Kidney glomerular epithelial cell (primary cell): ENCODE data around the gene ALKAL2.

ENCODE experiments used
- DNase-seq: peaks from one replicate; lab custom pipeline; 2025; lab: John Stamatoyannopoulos, UW

Gene ALKAL2

DNA sequence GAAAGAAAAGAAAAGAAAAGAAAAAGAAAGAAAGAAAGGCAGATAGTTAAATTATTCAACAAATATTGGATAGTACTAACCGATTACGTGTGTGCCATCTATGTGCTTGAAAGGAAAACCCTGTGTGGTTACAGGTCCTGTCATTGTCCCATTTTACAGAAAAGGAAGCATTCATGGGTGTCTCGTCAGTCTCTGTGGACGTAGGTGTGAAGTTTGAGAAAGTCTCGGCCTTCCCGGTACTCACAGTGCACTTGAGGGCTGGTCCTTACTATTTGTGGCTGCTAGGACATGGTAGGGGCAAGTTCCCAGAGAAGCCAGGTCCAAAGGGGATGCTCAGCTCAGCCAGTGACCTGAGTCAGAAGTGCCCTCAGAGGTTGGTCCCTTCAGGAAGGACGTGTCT lies 43.3 kb downstream of the ALKAL2 start:
- no peak for DNase-seq

DNA sequence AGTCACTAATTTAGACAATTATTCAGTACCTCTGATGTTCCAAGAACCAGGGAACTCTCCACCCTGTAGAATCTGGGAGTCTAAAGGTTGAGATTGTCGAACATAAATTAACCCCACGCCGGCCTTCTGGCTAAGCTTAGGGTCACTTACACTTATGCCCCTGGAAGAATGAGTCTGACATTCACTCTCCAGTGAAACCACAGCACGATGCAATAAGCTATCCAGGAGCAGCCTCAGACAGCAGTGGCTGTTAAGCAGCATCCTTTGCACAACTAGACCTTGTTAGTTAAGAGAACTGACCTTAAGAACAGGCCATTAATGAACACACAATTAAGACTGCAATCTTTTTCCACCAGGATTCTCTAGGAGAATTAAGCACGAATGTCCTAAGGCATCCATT lies 49.0 kb downstream of the ALKAL2 start:
- DNase-seq, result no peak

DNA sequence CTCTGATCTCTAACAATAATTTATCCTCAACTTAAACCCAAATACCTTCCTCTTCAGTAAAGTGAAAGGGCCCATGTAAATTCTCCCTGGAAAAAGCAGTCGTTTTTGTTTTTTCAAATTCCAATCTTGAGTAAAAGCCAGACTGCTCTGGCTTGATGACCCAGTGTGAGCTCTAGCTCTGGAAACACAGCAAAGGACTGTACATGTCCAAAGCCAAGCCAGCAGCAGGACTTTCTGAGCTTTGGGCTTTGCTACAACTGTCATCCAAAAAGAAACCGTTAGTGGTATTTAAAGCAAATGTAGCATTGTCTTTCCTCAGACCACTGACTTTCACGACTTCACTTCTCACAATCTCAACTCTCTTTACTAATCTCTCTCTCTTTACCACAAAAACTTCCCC lies 49.5 kb downstream of the ALKAL2 start:
- DNase-seq, result no peak

DNA sequence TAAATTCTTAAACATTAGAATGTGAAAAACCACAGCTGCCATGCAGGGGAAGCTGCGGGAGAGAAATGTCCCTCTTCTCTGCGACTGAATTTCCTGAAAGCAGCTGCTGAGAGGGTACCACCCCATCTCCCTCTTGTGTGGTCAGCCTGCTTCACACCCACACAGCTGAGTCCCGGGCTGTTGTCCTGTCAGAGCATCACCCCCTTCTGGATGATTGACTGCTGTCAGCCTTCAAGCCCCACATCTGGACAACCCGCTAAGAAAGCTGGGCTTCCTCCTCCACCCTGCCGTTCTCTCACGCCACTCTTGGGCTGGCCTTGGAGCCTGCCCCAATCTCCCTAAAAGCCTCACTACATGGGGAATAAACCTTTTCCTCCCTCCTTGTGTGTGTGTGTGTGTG lies 50.0 kb downstream of the ALKAL2 start:
- no peak for DNase-seq

DNA sequence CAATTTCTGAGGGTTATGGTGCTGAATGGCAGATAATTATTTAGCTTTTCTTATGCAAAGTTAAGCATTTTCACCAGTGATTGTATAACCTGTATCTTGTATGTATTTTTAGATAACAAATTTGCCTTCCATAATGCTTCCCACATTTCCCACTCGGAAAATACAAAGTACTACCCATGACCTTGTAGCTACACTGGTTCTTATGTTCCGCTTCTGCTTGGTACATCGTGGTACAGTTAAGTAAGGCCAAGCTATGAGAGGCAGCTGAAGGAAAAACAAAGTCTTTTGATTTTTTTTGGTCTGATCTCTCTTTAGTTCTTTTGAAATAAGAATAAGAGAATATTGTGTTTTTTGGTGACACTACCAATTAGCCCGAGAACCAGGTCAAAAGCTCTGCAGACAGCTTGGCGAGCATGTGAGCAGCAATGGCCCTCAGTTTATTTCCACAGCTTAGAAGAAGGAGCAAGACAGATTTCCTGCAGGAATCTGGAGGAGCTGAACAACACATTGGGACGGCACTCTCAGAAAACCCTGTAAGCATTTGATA lies 50.8 kb downstream of the ALKAL2 start:
- no peak for DNase-seq

DNA sequence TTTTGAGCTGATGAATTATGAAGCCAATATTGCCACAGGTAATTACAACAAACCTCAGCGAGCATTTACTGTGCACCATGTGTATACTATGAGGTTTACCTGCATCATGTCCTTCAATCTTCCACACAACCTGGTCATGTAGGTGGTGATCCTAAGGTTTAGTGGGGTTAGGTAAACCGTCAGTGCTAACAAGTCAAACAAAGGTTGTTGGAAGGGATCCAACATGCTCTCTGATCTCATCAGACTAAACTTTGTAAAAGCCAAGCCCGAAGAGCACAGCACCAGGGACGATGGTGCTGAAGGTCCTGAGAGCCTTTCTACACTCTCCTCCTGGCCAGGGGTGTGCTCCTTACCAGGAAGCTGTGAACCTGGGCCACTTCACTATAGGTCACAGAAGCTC lies 53.5 kb downstream of the ALKAL2 start:
- DNase-seq, result no peak

DNA sequence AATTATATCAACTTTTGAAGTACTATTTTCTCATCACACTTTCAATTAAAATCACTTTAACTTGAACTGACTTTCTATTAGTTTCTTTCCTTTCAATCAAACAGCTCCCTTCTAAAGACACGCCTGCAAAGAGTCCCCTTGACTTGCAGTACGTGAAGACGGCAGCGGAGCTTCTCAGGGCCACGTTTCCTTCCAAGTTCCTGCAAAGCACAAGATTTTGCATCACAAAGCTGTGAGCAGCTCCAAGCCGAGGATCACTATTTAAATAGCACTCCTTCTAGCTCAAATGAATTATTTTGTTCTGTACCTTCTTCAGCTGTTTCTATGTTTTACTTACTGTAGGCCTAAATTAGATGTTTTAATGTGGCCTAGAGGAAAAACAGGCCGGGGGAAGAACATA lies 54.9 kb downstream of the ALKAL2 start:
- DNase-seq, result no peak

DNA sequence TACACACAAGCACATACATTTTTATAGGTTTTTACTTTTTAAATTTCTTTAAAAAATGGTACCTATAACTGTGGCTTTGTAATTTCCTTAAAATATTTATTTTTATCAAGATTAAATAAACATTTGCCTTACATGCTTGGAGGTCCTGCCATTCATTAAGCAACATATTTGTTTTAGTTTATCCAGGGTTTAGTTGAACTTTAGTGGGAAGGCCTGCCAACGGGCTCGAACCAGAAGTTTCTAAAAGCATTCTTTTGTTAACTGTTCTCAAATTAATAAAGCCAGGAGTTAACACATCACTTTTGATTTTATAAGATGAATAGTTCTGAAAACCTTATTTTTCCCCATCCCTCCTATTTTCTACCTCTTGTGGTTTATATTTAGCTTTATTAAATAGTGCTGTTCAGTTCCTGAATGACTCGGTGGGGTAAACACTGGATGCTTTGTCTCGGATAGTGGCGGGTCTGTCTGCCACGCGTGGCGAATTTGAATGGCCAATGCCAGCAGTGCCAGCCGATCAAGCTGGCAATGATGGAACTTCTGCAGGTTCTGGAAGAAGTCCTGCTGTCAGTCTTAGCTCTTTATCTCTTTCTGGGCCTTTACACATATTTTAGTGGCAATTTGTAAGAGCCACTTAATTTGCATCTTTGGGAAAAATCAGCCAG lies 56.2 kb downstream of the ALKAL2 start:
- DNase-seq, result no peak
